Measurements from ENCODE around the gene PRPF18.

- TF ChIP-seq CTCF (conservative IDR thresholded peaks at IDR 0.05 in 1 of 2, IDR thresholded peaks at IDR 0.05 in 1 of 2; ENCODE audit: low read depth in 1 of 2, low read length in 2 of 2), result no peak
- no peak for TF ChIP-seq EZH2 (IDR thresholded peaks at IDR 0.05; ENCODE audit: low read length, missing control alignments)
Measured at GRCh38 chr10:13658871-13659685, 72.3 kb downstream of the PRPF18 start.

Measured in fibroblast of lung (primary cell).